Hair follicle dermal papilla cell (primary cell): ENCODE data around the gene PARP3. TPM values are rescaled to one million over a fixed set of nuclear protein-coding genes. Genes with fewer than 3 reads are reported as not detected.

ENCODE experiments used
- small RNA-seq: library from RNA; depleted of rRNA; stranded (forward); fragments of <200 nt; gene quantifications from one replicate; pipeline ENCODE3, GENCODE V24; 2012
- total RNA-seq: library from RNA; depleted of rRNA; stranded (reverse); fragments of >200 nt; gene quantifications from 2 replicates; pipeline ENCODE4 v1.2.3, GENCODE V29; 2012

The PARP3 gene
- total RNA-seq, result 26.1 and 40.6 TPM in 2 replicates

DNA sequence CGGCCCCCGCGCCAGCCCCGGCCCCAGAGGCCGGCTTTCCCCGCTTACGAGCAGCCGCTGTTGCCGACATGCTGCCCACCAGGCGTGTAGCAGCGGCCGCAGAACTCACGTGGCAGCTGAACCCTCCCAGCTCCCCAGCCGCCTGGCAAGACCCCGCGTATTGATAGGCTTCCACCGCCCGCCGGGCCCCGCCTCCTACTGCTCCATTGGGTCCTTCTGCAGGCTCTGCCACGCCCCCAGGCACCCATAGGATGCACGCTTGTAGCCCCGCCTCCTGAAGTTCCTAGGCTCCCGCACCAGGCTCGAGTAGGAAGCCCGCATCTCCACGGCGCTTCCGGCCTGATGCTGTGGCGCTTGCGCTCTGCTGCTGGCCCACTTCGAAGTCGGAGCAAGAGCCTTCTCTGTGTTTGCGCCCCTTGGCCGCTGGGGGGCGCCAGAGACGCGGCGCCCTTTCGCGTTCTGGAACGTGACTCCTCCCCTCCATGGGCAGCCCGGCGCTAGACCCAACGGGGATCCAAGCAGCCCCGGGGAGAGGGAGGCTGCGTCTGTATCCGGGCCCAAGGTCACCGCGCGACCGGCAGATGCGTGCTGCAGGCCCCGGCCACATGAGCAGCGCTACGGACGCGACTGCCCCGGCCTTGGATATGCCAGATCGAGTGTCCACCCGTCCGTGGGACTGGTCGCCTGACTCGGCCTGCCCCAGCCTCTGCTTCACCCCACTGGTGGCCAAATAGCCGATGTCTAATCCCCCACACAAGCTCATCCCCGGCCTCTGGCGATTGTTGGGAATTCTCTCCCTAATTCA, at the start of gene PARP3, which contains the start of gene RRP9:
PARP3 (plus strand) TSS at position 566 of the 805 bp plus-strand sequence. CDS start 993 bp downstream, outside the sequence.
RRP9 (minus strand) TSS at position 107 of the 805 bp plus-strand sequence; CDS start at position 70, 37 bp downstream.

DNA sequence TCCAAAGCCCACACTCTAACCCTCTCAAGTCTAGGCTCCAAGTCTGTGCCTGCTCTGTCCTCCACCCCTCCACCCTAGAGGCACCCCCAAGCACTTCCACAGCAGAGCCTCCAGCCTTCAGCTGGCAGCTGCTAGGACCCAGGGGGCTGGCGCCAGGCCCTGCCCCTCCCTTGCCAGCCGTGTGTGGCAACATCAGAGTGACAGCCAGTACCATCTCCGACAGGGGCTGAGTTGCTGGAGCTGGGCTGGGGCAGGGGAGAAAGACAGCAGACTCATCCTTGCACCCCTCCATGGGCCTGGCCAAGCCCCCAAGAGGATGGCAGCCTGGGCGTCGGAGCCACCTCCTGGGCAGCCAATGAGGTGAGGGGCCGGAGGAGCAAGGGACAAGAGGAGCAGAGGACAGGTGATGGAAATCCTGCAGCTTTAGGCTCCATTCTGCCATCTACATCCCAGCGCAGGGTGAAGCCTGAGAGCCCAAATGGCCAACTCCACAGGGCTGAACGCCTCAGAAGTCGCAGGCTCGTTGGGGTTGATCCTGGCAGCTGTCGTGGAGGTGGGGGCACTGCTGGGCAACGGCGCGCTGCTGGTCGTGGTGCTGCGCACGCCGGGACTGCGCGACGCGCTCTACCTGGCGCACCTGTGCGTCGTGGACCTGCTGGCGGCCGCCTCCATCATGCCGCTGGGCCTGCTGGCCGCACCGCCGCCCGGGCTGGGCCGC, 13.2 kb downstream of the PARP3 start, which contains the start of gene GPR62:
GPR62 (plus strand) TSS at position 207 of the 718 bp plus-strand sequence; CDS start at position 479, 272 bp downstream.

GRCh38 chr3:51967384-51968169, 25.4 kb downstream of the PARP3 start, which contains the start of gene PCBP4:
PCBP4 (minus strand) TSS chr3:51967454; CDS start chr3:51961240, 6,214 bp downstream.

GRCh38 chr3:51974963-51975851, 33.0 kb downstream of the PARP3 start, which contains the start of gene ABHD14A:
ABHD14A (plus strand) TSS chr3:51975064; CDS start chr3:51975136, 72 bp downstream.

DNA sequence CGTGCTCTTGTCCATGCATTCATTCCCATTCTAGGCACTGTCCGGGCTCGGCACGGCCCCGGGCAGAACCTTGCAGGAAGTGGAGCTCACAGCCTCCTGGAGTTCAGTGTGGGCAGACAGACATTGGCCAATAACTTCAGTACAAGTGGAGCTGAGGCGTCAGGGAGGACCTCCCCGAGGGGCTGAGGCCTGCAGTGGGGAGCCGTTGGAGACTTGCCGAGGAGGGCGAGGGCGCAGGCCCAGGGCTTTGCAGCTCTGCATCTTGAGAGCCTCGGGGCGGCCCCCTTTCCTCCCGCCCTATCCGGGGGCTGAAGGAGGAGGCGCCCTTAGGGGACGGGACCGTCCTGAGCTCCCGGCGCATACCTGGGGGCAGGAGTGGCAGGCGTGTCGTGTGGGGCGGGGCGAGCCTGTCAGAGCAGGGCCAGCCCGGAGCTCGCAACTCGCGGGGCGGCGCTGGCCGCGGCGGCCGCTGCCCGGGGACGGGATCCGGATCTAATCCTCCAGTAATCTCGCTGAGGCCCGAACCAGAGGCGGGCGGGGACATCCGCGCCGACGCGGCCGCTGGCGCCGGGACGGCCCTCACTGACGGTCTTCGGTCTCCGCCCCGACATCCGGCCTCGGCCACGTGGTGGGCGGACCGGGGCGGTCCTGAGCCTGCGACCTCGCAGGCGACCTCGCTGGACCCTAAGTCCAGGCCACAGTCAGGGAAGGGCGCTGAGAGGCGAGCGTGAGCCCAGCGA, 40.8 kb downstream of the PARP3 start, which contains the start of gene ACY1:
ACY1 (plus strand) TSS at position 698 of the 740 bp plus-strand sequence. CDS start 530 bp downstream, outside the sequence.

GRCh38 chr3:51995346-51996163, 53.4 kb downstream of the PARP3 start, which contains the start of gene RPL29:
RPL29 (minus strand) TSS chr3:51995895; CDS start chr3:51995461, 434 bp downstream.

Small RNAs within 50 kb of the gene (small RNA-seq; reads per million reads assigned to genes)
- not detected for gene AC115284.1

Other genes starting within 250 kb of the PARP3 start
- under 0.01 TPM in 2 replicates for gene GRM2, start 235.3 kb upstream of the PARP3 start, total RNA-seq
- not detected in 2 replicates for gene IQCF6, start 163.1 kb upstream of the PARP3 start, total RNA-seq
- not detected in 2 replicates for gene IQCF2, start 80.7 kb upstream of the PARP3 start, total RNA-seq
- gene IQCF5, start 66.8 kb upstream of the PARP3 start, total RNA-seq, result not detected in 2 replicates
- not detected in 2 replicates for gene IQCF1, start 39.0 kb upstream of the PARP3 start, total RNA-seq
- 14.4 and 15.3 TPM in 2 replicates for gene RRP9, start 459 bp upstream of the PARP3 start, total RNA-seq
- gene GPR62, start 13.0 kb downstream of the PARP3 start, total RNA-seq, result not detected in 2 replicates
- 32.3 and 47.2 TPM in 2 replicates for gene PCBP4, start 25.1 kb downstream of the PARP3 start, total RNA-seq
- 29.5 and 39.0 TPM in 2 replicates for gene ABHD14B, start 31.7 kb downstream of the PARP3 start, total RNA-seq
- gene ABHD14A, start 32.7 kb downstream of the PARP3 start, total RNA-seq, result 10.3 and 16.2 TPM in 2 replicates
- 29.4 and 36.9 TPM in 2 replicates for gene ACY1, start 41.2 kb downstream of the PARP3 start, total RNA-seq
- gene RPL29, start 53.5 kb downstream of the PARP3 start, total RNA-seq, result 802 and 851 TPM in 2 replicates
- 39.0 and 39.6 TPM in 2 replicates for gene DUSP7, start 114.2 kb downstream of the PARP3 start, total RNA-seq
- gene POC1A, start 212.1 kb downstream of the PARP3 start, total RNA-seq, result 1.9 and 3.4 TPM in 2 replicates